Measurements from ENCODE around the gene LRRFIP1. TPM values are rescaled to one million over a fixed set of nuclear protein-coding genes. Genes with fewer than 3 reads are reported as not detected.

The LRRFIP1 gene
- total and polyA plus RNA-seq, 2 of the 13 experiments (the other 11 are each of a cell fraction or from before 2014, with no cell fraction given), result 15.9 to 40.5 TPM

GRCh38 chr2:237670641-237671040, 43.3 kb downstream of the LRRFIP1 start:
- Histone ChIP-seq H3K4me2 (ENCODE audit: low read depth, low read length) (no peak overlapping the region), H3K4me1 (ENCODE audit: insufficient read depth, low read length) (peaks cover 66% of the 10 kb centered on the region), H3K9ac (ENCODE audit: insufficient read depth, low read depth, low read length) (no peak overlapping the region), H3K9me3 (ENCODE audit: low read length) (no peaks in the 10 kb centered on the region), H3K4me3 (replicated peaks in 1 of 3; ENCODE audit: insufficient read depth in 1 of 3, low read depth in 2 of 3, low read length in 3 of 3) (no peak overlapping the region), H3K79me2 (ENCODE audit: insufficient read depth, low read length) (no peaks in the 10 kb centered on the region), H3K27me3 (ENCODE audit: control insufficient read depth in 1 of 2, insufficient read depth in 2 of 2, low read length in 2 of 2) (no peaks in the 10 kb centered on the region), H4K20me1 (ENCODE audit: insufficient read depth, low read length) (no peaks in the 10 kb centered on the region), H2AFZ (ENCODE audit: low read length) (no peak overlapping the region), H3K36me3 (replicated peaks in 1 of 2; ENCODE audit: control insufficient read depth in 1 of 2, insufficient read depth in 2 of 2, low read length in 2 of 2) (no peaks in the 10 kb centered on the region), H3K27ac (ENCODE audit: extremely low read length, insufficient read depth, low read length) (no peak overlapping the region)
- ChIA-PET POLR2A (interaction anchor here (1.4 to 1.8 kb wide), 2 partner anchors 44 to 80 kb away, joined by 5 to 8 read pairs; partner anchors contain the start of genes LRRFIP1 and RAB17), CTCF (ENCODE audit: low intra/inter-chr PET ratio, low total read pairs) (no interaction called here)
- FAIRE-seq (no peak), ATAC-seq (no peak), DNase-seq (ENCODE audit: low spot score) (no peak)
- 0 out of 2 replicates have a peak, but pooled peaks have one; percentile 33 for TF ChIP-seq ZNF572 (CRISPR knock-in tag; IDR thresholded peaks at IDR 0.05)
- 0 out of 2 replicates have a peak, but pooled peaks have one; percentile 9 for TF ChIP-seq UBTF (CRISPR knock-in tag; IDR thresholded peaks at IDR 0.05)
- no peak for TF ChIP-seq ZBTB40 (IDR thresholded peaks at IDR 0.05)
- 0 out of 2 replicates have a peak, but pooled peaks have one; percentile 15 for TF ChIP-seq ZBTB40 (CRISPR knock-in tag; IDR thresholded peaks at IDR 0.05)
- TF ChIP-seq BHLHE40 (IDR thresholded peaks at IDR 0.05; ENCODE audit: low read length), result no peak
- BruUV-seq (replicated peaks), result no TSS peak
- 91% methylated on average over 14 of the region's 14 CpGs for WGBS (ENCODE audit: low lambda C conversion rate)
- in situ Hi-C loops (cut with HindIII; ENCODE audit: extremely low pct_ligation_motif_present, low pct_unique_long_range_greater_than_20kb), result loop anchor here (5.0 kb wide), 2 partner anchors 72 to 88 kb away; no protein-coding TSS in a partner anchor
- intact Hi-C loops (cut with micrococcal nuclease; ENCODE audit: unreplicated experiment), result no loop called here

All from HepG2 (cell line).